OCI-M1 (cell line): ENCODE results near the gene TXNRD1.
"Not testable (repeated sequence)": the region's sequence is repeated elsewhere in the genome, so short reads cannot be mapped to it uniquely, and the experiment has no call there.

ENCODE experiments used
- DNase-seq: peaks from one replicate; lab custom pipeline; 2025; lab: John Stamatoyannopoulos, UW

TXNRD1 gene

GRCh38 chr12:104323899-104324298 lies 108.3 kb downstream of the TXNRD1 start:
- DNase-seq, result no peak

GRCh38 chr12:104328278-104328677 lies 112.7 kb downstream of the TXNRD1 start:
- not testable (repeated sequence) for DNase-seq

- no peak for DNase-seq
These were observed 113.2 kb downstream of the TXNRD1 start for GRCh38 chr12:104328790-104329189.

- DNase-seq, result no peak
These were observed 114.3 kb downstream of the TXNRD1 start for GRCh38 chr12:104329707-104330532.

- DNase-seq, result no peak
These were observed 115.8 kb downstream of the TXNRD1 start for GRCh38 chr12:104331376-104331775.

GRCh38 chr12:104332273-104332672 lies 116.7 kb downstream of the TXNRD1 start:
- DNase-seq, result not testable (repeated sequence)

- no peak for DNase-seq
These were observed 118.2 kb downstream of the TXNRD1 start for GRCh38 chr12:104333692-104334255.

GRCh38 chr12:104334581-104334980 lies 119.0 kb downstream of the TXNRD1 start:
- DNase-seq, result no peak

GRCh38 chr12:104336115-104336514 lies 120.5 kb downstream of the TXNRD1 start:
- no peak for DNase-seq

- DNase-seq, result no peak
These were observed 121.5 kb downstream of the TXNRD1 start for GRCh38 chr12:104337030-104337558.

- DNase-seq, result no peak
These were observed 124.1 kb downstream of the TXNRD1 start for GRCh38 chr12:104339663-104340062.

- DNase-seq, result no peak
These were observed 124.6 kb downstream of the TXNRD1 start for GRCh38 chr12:104340177-104340576.

- no peak for DNase-seq
These were observed 125.5 kb downstream of the TXNRD1 start for GRCh38 chr12:104340925-104341611.

- no peak for DNase-seq
These were observed 126.6 kb downstream of the TXNRD1 start for GRCh38 chr12:104342147-104342546.

GRCh38 chr12:104342635-104343249 lies 127.2 kb downstream of the TXNRD1 start:
- DNase-seq, result no peak

- no peak for DNase-seq
These were observed 129.1 kb downstream of the TXNRD1 start for GRCh38 chr12:104344682-104345081.

GRCh38 chr12:104345234-104346066 lies 129.9 kb downstream of the TXNRD1 start:
- no peak for DNase-seq

GRCh38 chr12:104347374-104348075 lies 131.9 kb downstream of the TXNRD1 start:
- DNase-seq, result no peak

- no peak for DNase-seq
These were observed 132.9 kb downstream of the TXNRD1 start for GRCh38 chr12:104348283-104348993.

GRCh38 chr12:104348994-104349494 lies 133.5 kb downstream of the TXNRD1 start:
- DNase-seq, result no peak
